Sciatic nerve (tissue), 2 donors: ENCODE results near the gene NKAP. TPM values are rescaled to one million over a fixed set of nuclear protein-coding genes. Genes with fewer than 3 reads are reported as not detected.
"Not testable (repeated sequence)": the region's sequence is repeated elsewhere in the genome, so short reads cannot be mapped to it uniquely, and the experiment has no call there.

Experiments
- ATAC-seq: fragments of 200-7000 bp; cut with Tn5 transposase; one replicate; pipeline ENCODE4 v1.9.1; 2020; ENCODE audit warnings: mild to moderate bottlenecking, moderate library complexity
- DNase-seq: peaks from one replicate; pipeline ENCODE4 v3.0.0-alpha.2; 2020; ENCODE audit warnings: low spot score
- intact Hi-C: fragments of 100-400 bp; cut with DNase I; formaldehyde crosslinking; loops from one replicate; pipeline ENCODE4 v1.14.2; 2022
- total RNA-seq: library from RNA; stranded (reverse); fragmentation: NEBNext Ultra II Directional; extraction: Animal tissue kit (Norgen Biotek cat#: 25700); gene quantifications from one replicate; pipeline ENCODE4 v1.2.1, GENCODE V29; 2021
- donor health status: DM: no; HTN: no; CAD: no.
- donor health status: DM: no; HTN: no; CAD: no.

The NKAP gene
- total RNA-seq, 1 donor from 2014 or later: 9.6 TPM

GRCh38 chrX:119942831-119943184 is 743 bp downstream of the NKAP start:
- peak; percentile 8 for ATAC-seq
- DNase-seq: no peak
- intact Hi-C loops: no loop called here

- DNase-seq (no peak), ATAC-seq (no peak)
- intact Hi-C loops: no loop called here
Measured at GRCh38 chrX:119942173-119942819, 1.3 kb downstream of the NKAP start.

GRCh38 chrX:119941336-119941735 is 2.2 kb downstream of the NKAP start:
- ATAC-seq (no peak), DNase-seq (no peak)
- intact Hi-C loops: no loop called here

- DNase-seq: no peak
- no peak for ATAC-seq
- intact Hi-C loops: no loop called here
Measured at GRCh38 chrX:119935215-119935874, 8.2 kb downstream of the NKAP start.

- ATAC-seq, intact Hi-C loops, DNase-seq: not testable (repeated sequence)
Measured at GRCh38 chrX:119922391-119922790, 21.2 kb downstream of the NKAP start.

GRCh38 chrX:119919835-119920585 is 23.5 kb downstream of the NKAP start:
- no peak for DNase-seq
- intact Hi-C loops: no loop called here
- ATAC-seq: no peak

DNA sequence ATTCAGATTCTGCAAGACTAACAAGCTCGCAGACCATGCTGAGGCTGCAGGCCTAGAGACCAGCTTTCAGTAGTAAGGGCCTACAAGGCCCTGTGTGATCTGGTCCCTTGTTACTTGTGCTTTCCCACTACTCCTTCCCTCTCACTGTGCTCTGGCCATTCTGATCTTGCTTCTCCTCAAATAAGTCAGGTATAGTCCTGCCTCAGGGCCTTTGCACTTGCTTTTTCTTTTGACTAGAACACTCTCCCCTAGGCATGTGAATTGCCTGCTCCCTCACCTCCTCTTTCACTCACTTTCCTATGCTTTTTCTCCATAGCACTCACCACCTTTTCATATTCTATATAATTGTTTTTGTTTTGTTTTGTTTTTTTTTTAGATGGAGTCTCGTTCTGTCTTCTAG is 25.7 kb downstream of the NKAP start:
- intact Hi-C loops: no loop called here
- ATAC-seq: no peak
- DNase-seq: no peak

- intact Hi-C loops: no loop called here
- ATAC-seq (no peak), DNase-seq (no peak)
Measured at GRCh38 chrX:119916310-119916709, 27.2 kb downstream of the NKAP start.

- DNase-seq (no peak), ATAC-seq (no peak)
Measured at GRCh38 chrX:119900976-119901375, 42.6 kb downstream of the NKAP start.

DNA sequence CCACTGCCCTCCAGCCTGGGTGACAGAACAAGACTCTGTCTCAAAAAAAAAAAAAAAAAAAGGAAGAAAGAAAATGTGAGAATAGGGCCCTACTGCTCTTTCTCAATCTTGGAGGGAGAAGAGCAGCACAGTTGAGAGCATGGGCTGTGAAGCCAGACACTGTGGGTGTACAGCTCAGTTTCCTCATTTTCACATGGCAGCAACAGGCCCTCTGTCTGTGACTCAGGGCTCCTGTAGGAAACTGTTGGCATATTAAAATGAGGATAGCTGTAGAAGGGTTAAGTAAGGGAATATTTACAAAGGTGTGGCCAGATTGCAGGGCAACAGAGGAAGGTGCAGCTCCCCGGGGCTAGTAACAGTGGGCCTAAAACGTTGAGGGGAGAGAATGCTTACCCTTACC is 44.4 kb downstream of the NKAP start:
- peak; percentile 0 for DNase-seq
- no peak for ATAC-seq
- intact Hi-C loops: no loop called here

More at GRCh38 chrX:119900976-119901375, 42.6 kb downstream of the NKAP start:
- intact Hi-C loops: no loop called here

GRCh38 chrX:119895843-119896326 is 47.7 kb downstream of the NKAP start, which contains the start of gene AKAP14:
Gene AKAP14 (plus strand): TSS chrX:119895893. CDS start chrX:119903224, 7,331 bp downstream.
- DNase-seq: no peak
- ATAC-seq: no peak
- intact Hi-C loops: no loop called here

DNA sequence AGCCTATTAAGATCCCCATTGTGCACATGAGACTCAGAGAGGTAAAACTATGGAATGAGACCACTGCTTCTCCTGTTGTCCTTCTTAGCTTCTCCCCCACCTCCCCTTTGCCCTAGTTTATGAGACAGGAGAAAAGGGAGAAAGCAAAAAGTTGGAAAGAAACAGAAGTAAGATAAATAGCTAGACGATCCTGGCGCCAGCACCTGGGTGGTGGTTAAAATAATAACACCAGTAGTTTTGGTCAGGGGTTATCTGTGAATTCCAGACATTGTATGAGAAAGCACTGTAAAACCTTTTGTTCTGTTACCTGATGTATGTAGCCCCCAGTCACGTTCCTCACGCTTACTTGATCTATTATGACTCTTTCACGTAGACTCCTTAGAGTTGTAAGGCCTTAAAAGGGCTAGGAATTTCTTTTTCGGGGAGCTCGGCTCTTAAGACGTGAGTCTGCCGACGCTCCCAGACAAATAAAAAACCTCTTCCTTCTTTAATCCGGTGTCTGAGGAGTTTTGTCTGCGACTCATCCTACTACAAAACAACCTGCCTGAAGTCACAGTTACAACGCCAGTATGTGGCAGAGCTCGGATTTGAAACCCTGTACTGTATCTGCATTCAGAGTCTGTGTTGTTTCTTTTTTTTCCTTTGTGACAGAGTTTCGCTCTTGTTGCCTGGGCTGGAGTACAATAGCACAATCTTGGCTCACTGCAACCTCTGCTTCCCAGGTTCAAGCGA is 51.4 kb downstream of the NKAP start:
- intact Hi-C loops, ATAC-seq, DNase-seq: not testable (repeated sequence)

- intact Hi-C loops, ATAC-seq: not testable (repeated sequence)
- DNase-seq: peak; percentile 30
Measured at GRCh38 chrX:119890626-119891025, 52.9 kb downstream of the NKAP start.

DNA sequence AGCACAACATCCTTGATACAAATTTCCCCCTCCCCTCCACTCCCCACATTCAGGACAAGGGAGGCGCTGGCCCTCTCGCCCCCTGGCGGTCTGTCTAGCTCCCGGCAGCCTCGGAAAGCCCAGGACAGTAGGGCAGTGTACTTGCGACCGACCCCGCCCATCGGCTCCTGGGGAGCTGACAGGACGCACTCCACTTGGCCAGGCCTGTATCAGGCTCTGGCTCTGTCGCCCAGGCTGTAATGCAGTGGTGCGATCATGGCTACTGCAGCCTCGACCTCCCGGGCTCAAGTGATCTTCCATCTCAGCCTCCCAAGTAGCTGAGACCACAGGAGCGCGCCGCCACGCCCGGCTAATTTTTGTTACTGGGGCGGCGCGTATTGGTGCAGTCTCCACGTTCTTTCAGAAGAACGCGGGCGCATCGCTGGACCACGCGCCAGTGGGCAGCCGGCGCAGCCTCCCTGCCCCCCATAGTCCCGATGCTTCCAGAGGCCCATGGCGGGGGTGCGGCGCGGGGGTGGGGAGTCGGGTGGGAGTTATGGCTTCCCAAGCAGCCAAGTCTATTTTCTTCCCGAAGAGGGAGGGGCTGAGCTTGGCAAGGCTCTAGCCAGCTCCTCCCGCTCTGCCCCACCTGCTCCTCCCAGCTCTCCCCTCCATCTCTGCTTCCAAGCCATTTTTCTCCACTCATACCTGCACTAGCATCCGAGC is 55.7 kb downstream of the NKAP start:
- DNase-seq (peak; percentile 59), ATAC-seq (peak; percentile 62)
- intact Hi-C loops: no loop called here

GRCh38 chrX:119885554-119886428 is 57.8 kb downstream of the NKAP start:
- intact Hi-C loops: no loop called here
- ATAC-seq: no peak
- DNase-seq: no peak

- peak; percentile 88 for ATAC-seq
- intact Hi-C loops: no loop called here
- peak; percentile 42 for DNase-seq
Measured at GRCh38 chrX:119880552-119881437, 62.8 kb downstream of the NKAP start.

DNA sequence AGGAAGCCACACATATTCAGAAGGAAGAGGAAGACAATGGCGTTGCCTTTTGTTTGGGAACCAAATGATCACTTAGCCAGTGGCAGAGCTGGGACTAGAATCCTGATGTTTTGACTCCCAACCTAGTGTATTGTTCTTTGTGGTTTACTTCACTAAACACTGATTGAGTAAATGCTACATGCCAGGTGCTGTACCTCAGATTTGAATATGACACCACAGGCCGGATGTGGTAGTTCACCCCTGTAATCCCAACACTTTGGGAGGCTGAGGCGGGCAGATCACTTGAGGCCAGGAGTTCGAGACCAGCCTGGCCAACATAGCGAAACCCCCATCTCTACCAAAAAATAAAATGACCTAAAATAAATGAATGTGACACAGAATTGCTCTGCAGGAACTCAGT is 63.5 kb downstream of the NKAP start:
- intact Hi-C loops: no loop called here
- ATAC-seq (no peak), DNase-seq (no peak)
